K562 (cell line): ENCODE results near the gene EPHA2. TPM values are rescaled to one million over a fixed set of nuclear protein-coding genes. Genes with fewer than 3 reads are reported as not detected.

Experiments used
- ATAC-seq: fragments of 200-7000 bp; cut with Tn5 transposase; 3 replicates; pipeline ENCODE4 v1.9.1; 2020; ENCODE audit warnings: moderate library complexity
- BruUV-seq: library from RNA; stranded (reverse); fragments of 400-500 nt; replicated peaks from 2 replicates; lab custom pipeline; 2021; lab: Mats Ljungman, UMichigan
- CTCF ChIA-PET: fragments of 300-600 bp; formaldehyde crosslinking; extraction: SDS; loops from one replicate; lab custom pipeline; 2021; ENCODE audit warnings: low intra/inter-chr PET ratio; lab: Yijun Ruan, JAX
- POLR2A ChIA-PET: fragments of 300-600, 350-650 bp; sonication (Branson Sonifier 250); formaldehyde crosslinking; extraction: SDS; loops from one replicate; lab custom pipeline; 2021; ENCODE audit warnings: antibody characterized with exemption, inconsistent platforms; lab: Yijun Ruan, JAX
- DNase-seq, 4 experiments: peaks; one replicate each; pipeline versions ENCODE4 v3.0.0 to v3.0.0-alpha.2; 2011 to 2018; ENCODE audit warnings: low spot score in 3 of 4, mixed read lengths in 3 of 4; ENCODE audit errors: extremely low read depth in 1 of 4
- FAIRE-seq: peaks from 2 replicates; lab custom pipeline; 2011; peaks lifted over from hg19 to GRCh38; lab: Jason Lieb, UNC
- H2AFZ ChIP-seq: 2 replicates; pipeline ENCODE4 v1.6.0; 2011; ENCODE audit warnings: low read depth, low read length, control low read depth, inconsistent platforms
- H3K27ac ChIP-seq: fragments of 200-600 bp; 3 replicates; pipeline ENCODE4 v1.8.0; 2011; ENCODE audit warnings: low read depth, mild to moderate bottlenecking, control low read depth, inconsistent platforms, low read length, moderate library complexity, mixed read lengths; ENCODE audit errors: extremely low read depth
- H3K27me3 ChIP-seq, 2 experiments: fragments of 300-600 bp in 1 of 2; 2 replicates in 1 of 2; 3 replicates in 1 of 2; pipeline versions ENCODE4 v1.6.0 to v1.8.0; 2011; ENCODE audit warnings: inconsistent platforms in 2 of 2, low read length in 2 of 2, mild to moderate bottlenecking in 1 of 2, mixed read lengths in 1 of 2, moderate library complexity in 1 of 2; ENCODE audit not compliant: control insufficient read depth in 2 of 2, insufficient read depth in 2 of 2
- H3K36me3 ChIP-seq: fragments of 300-600 bp; 3 replicates; pipeline ENCODE4 v1.8.0; 2011; ENCODE audit warnings: mild to moderate bottlenecking, low read length, inconsistent platforms; ENCODE audit not compliant: control insufficient read depth, insufficient read depth
- H3K4me1 ChIP-seq, 2 experiments: fragments of 200-600 bp in 1 of 2; replicated peaks in 1 of 2; 2 replicates in 1 of 2; 3 replicates in 1 of 2; pipeline versions ENCODE4 v1.5.1 to v1.8.0; 2011; ENCODE audit warnings: inconsistent platforms in 2 of 2, low read length in 2 of 2, mild to moderate bottlenecking in 1 of 2, mixed read lengths in 1 of 2, moderate library complexity in 1 of 2; ENCODE audit not compliant: control insufficient read depth in 2 of 2, insufficient read depth in 2 of 2
- H3K4me2 ChIP-seq: 2 replicates; pipeline ENCODE4 v1.6.1; 2011; ENCODE audit warnings: low read length, control low read depth, inconsistent platforms, mixed read lengths; ENCODE audit not compliant: insufficient read depth
- H3K4me3 ChIP-seq: fragments of 200-600 bp; sonication (generic), shearing (Covaris generic); 2 replicates; pipeline ENCODE4 v1.5.1; 2016; ENCODE audit warnings: control low read depth, inconsistent platforms
- H3K79me2 ChIP-seq: fragments of 200-600 bp; 3 replicates; pipeline ENCODE4 v1.8.0; 2011; ENCODE audit warnings: low read length, inconsistent platforms; ENCODE audit not compliant: control insufficient read depth, insufficient read depth
- H3K9ac ChIP-seq, 2 experiments: 2 replicates each; pipeline versions ENCODE4 v1.6.0 to v1.6.1; 2011; ENCODE audit warnings: low read depth in 2 of 2, low read length in 2 of 2, control low read depth in 1 of 2, inconsistent platforms in 1 of 2, mild to moderate bottlenecking in 1 of 2, mixed read lengths in 1 of 2; ENCODE audit not compliant: insufficient read depth in 1 of 2
- H3K9me1 ChIP-seq: one replicate; pipeline ENCODE4 v1.6.0; 2011; ENCODE audit warnings: inconsistent platforms, mild to moderate bottlenecking, low read length, moderate library complexity; ENCODE audit not compliant: control insufficient read depth, insufficient read depth
- H3K9me3 ChIP-seq: replicated peaks from 2 replicates; pipeline ENCODE4 v1.5.1; 2011; ENCODE audit warnings: low read depth, low read length, inconsistent platforms; ENCODE audit not compliant: control insufficient read depth, insufficient read depth
- H4K20me1 ChIP-seq: replicated peaks from 2 replicates; pipeline ENCODE4 v1.6.1; 2011; ENCODE audit warnings: low read length, inconsistent platforms, mixed read lengths; ENCODE audit not compliant: control insufficient read depth, insufficient read depth
- EGR1 ChIP-seq: fragments of 450-650 bp; conservative IDR thresholded peaks from 2 replicates; pipeline ENCODE4 v1.6.1; 2017; ENCODE audit warnings: mild to moderate bottlenecking
- HDAC2 ChIP-seq: fragments of 450-650 bp; IDR thresholded peaks from 2 replicates; pipeline ENCODE4 v1.6.1; 2016; ENCODE audit warnings: mild to moderate bottlenecking
- KHSRP ChIP-seq: fragments of 450-650 bp; IDR thresholded peaks from 2 replicates; pipeline ENCODE4 v1.6.1; 2017
- PRPF4 ChIP-seq: fragments of 200-400 bp; formaldehyde crosslinking; IDR thresholded peaks from one replicate; pipeline ENCODE4 v1.6.1; 2017; ENCODE audit warnings: low read length, low read depth, mild to moderate bottlenecking; ENCODE audit not compliant: insufficient read depth, poor library complexity, severe bottlenecking
- ZNF133 ChIP-seq: fragments of 250-450 bp; sonication (Bioruptor Pico); IDR thresholded peaks from 2 replicates; pipeline ENCODE4 v1.4.0; 2020; ENCODE audit warnings: mild to moderate bottlenecking
- WGBS: fragments of 100-300 bp; shearing (Covaris generic); methylation state at CpG from one replicate; pipeline ENCODE4 v1.1.6; 2016; ENCODE audit warnings: low coverage, mixed read lengths; ENCODE audit not compliant: insufficient coverage; ENCODE audit errors: missing lambda C conversion rate; 5-methylcytosine and 5-hydroxymethylcytosine counted together
- in situ Hi-C: fragments of 300-500 bp; cut with MboI; formaldehyde crosslinking; loops from 4 replicates; pipeline ENCODE4 v1.15.0; 2018; ENCODE audit warnings: inconsistent platforms, mixed read lengths
- intact Hi-C: fragments of 100-400 bp; cut with micrococcal nuclease; formaldehyde crosslinking; loops from 2 replicates; pipeline ENCODE4 v1.14.2; 2022
- polyA plus RNA-seq, 8 experiments: library from polyadenylated mRNA; depleted of rRNA in 4 of 8; stranded (reverse) in 5 of 8; unstranded in 3 of 8; fragments of >200 nt; fragmentation: Nextera tagmentation in 2 of 8; fragmentation: Illumina TruSeq in 1 of 8; extraction: Ambion mirVana in 2 of 8; extraction: Trizol in 1 of 8; gene quantifications; 2 replicates each; pipeline versions ENCODE4 v1.2.1 to v1.2.3, GENCODE V29; 2011 to 2014; ENCODE audit warnings: inconsistent platforms in 1 of 8, missing spikeins in 1 of 8
- total RNA-seq, 7 experiments: library from RNA; depleted of rRNA in 6 of 7; stranded (reverse); fragments of >200 nt in 6 of 7; fragmentation: Illumina TruSeq in 2 of 7; extraction: Trizol in 2 of 7; gene quantifications; 2 replicates each; pipeline versions ENCODE4 v1.2.1 to v1.2.3, GENCODE V29; 2011 to 2021; ENCODE audit warnings: low replicate concordance in 1 of 7

Gene EPHA2
- total and polyA plus RNA-seq, 9 of the 15 experiments (the other 6 are each of a cell fraction or from before 2014, with no cell fraction given) = 0.04 to 0.40 (median 0.07) TPM; not detected in 4

- intact Hi-C loops (no loop called here), in situ Hi-C loops (no loop called here)
- Histone ChIP-seq H3K9ac (no peak overlapping the region), H3K9me3 (no peaks in the 10 kb centered on the region), H3K4me3 (no peak overlapping the region), H3K4me2 (no peak overlapping the region), H3K27ac (no peak overlapping the region), H3K9me1 (no peaks in the 10 kb centered on the region), H3K27me3 (no peaks in the 10 kb centered on the region), H3K36me3 (no peaks in the 10 kb centered on the region), H4K20me1 (no peaks in the 10 kb centered on the region), H3K4me1 (peaks cover 13 to 40% of the 10 kb centered on the region in 2 experiments), H2AFZ (no peak overlapping the region), H3K79me2 (no peaks in the 10 kb centered on the region)
- ChIA-PET CTCF (no interaction called here), POLR2A (no interaction called here)
- ATAC-seq = no peak
- TF ChIP-seq HDAC2 (no peak), ZNF133 (CRISPR knock-in tag) (no peak)
- BruUV-seq = no TSS peak
- no peak for DNase-seq
- WGBS = 39% methylated on average over 5 of the region's 5 CpGs
- FAIRE-seq = no peak
Measured at GRCh38 chr1:16158025-16158424, 2.2 kb upstream of the EPHA2 start.

- no peak overlapping the region for H2AFZ ChIP-seq
- ChIA-PET CTCF (no interaction called here), POLR2A (interaction anchor here (1.0 to 1.3 kb wide), 4 partner anchors 9 to 13 kb away, joined by 3 to 8 read pairs (median 4); no protein-coding TSS in a partner anchor)
- no peak for FAIRE-seq
- H3K9me3 ChIP-seq = no peaks in the 10 kb centered on the region
- no peak overlapping the region for H3K27ac ChIP-seq
- H4K20me1 ChIP-seq = no peaks in the 10 kb centered on the region
- intact Hi-C loops = no loop called here
- TF ChIP-seq PRPF4 (no peak), EGR1 (peak; percentile 41), KHSRP (no peak)
- no peaks in the 10 kb centered on the region for H3K27me3 ChIP-seq
- no peak overlapping the region for H3K4me2 ChIP-seq
- no peaks in the 10 kb centered on the region for H3K79me2 ChIP-seq
- no peak for DNase-seq
- 57% methylated on average over 13 of the region's 13 CpGs for WGBS
- no peak for ATAC-seq
- no peak overlapping the region for H3K9ac ChIP-seq
- H3K4me3 ChIP-seq = no peak overlapping the region
- H3K9me1 ChIP-seq = no peaks in the 10 kb centered on the region
- H3K4me1 ChIP-seq = peaks cover 6 to 37% of the 10 kb centered on the region in 2 experiments
- no TSS peak for BruUV-seq
- in situ Hi-C loops = no loop called here
- no peaks in the 10 kb centered on the region for H3K36me3 ChIP-seq
Measured at GRCh38 chr1:16156848-16157495, 1.1 kb upstream of the EPHA2 start.
